ENCODE data around the gene MAP3K20. TPM values are rescaled to one million over a fixed set of nuclear protein-coding genes. Genes with fewer than 3 reads are reported as not detected.
"Not testable (repeated sequence)": the region's sequence is repeated elsewhere in the genome, so short reads cannot be mapped to it uniquely, and the experiment has no call there.

MAP3K20 gene
- total RNA-seq, 3 donors from 2014 or later: 8.8 to 238 (median 30.5) TPM

DNA sequence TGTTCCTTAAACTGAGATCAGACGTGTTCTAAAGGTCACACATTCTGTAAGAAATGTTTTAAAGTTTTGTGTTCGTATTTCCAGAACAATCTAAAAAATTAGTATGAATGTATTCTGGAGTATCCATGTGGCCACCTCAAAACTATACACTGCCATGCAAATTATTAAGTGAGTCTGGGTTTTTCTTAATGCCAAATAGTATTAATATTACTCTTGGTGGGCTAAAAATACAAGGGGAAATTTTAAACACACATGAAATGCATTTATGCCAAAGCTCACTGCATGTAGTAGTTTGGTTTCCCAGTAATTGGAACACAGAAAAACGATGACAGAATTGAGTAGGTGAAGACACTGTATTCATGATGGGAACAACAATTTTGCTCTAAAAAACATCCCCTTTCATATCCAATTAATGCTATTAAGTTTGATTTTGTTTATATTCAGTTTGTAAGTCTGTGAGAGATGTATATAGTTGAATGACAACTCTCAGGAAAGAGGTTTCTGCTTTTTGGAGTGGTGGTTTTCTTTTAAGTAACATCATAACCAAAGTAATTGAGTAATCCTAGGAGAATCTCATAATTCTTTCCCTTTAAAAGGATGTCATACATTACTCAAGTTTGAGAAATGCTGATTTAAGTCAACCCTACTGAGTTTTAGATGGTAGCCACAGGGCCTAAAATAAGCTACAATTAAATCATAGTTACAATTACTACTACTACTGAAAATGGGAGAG is 203.3 kb downstream of the MAP3K20 start:
- H3K4me1 ChIP-seq (ENCODE audit: low read depth): peaks cover 2% of the 10 kb centered on the region
- H3K36me3 ChIP-seq (ENCODE audit: low read depth): no peaks in the 10 kb centered on the region
- intact Hi-C loops (cut with DNase I, micrococcal nuclease): no loop called here
- TF ChIP-seq, protein P1, sequence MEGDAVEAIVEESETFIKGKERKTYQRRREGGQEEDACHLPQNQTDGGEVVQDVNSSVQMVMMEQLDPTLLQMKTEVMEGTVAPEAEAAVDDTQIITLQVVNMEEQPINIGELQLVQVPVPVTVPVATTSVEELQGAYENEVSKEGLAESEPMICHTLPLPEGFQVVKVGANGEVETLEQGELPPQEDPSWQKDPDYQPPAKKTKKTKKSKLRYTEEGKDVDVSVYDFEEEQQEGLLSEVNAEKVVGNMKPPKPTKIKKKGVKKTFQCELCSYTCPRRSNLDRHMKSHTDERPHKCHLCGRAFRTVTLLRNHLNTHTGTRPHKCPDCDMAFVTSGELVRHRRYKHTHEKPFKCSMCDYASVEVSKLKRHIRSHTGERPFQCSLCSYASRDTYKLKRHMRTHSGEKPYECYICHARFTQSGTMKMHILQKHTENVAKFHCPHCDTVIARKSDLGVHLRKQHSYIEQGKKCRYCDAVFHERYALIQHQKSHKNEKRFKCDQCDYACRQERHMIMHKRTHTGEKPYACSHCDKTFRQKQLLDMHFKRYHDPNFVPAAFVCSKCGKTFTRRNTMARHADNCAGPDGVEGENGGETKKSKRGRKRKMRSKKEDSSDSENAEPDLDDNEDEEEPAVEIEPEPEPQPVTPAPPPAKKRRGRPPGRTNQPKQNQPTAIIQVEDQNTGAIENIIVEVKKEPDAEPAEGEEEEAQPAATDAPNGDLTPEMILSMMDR (IDR thresholded peaks at IDR 0.05): no peak
- ATAC-seq: no peak
- H3K9me3 ChIP-seq: peaks cover 1% of the 10 kb centered on the region
- H3K4me3 ChIP-seq: no peak overlapping the region
- no peak for DNase-seq

DNA sequence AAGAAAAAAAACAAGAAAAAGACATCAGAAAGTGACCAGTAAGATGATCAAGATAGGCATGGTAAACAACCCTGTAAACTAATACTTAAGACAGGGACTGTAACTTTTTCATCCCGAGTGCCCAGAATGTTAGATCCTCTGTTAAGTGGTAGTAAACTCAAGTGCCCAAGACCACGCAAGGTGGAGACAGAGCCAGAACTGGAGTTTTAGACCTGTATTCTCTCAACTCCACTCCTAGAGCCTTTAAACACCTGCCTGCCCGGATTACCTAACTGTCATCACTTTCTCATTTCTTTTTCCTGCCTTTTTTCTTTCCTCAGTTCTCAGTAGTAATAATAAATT is 203.9 kb downstream of the MAP3K20 start:
- no peaks in the 10 kb centered on the region for H3K36me3 ChIP-seq (ENCODE audit: low read depth)
- no peaks in the 10 kb centered on the region for H3K9me3 ChIP-seq
- peaks cover 2% of the 10 kb centered on the region for H3K4me1 ChIP-seq (ENCODE audit: low read depth)
- no peak for DNase-seq
- ATAC-seq: no peak
- H3K4me3 ChIP-seq: no peak overlapping the region
- TF ChIP-seq, protein P1 (IDR thresholded peaks at IDR 0.05): no peak
- intact Hi-C loops (cut with DNase I, micrococcal nuclease): no loop called here

DNA sequence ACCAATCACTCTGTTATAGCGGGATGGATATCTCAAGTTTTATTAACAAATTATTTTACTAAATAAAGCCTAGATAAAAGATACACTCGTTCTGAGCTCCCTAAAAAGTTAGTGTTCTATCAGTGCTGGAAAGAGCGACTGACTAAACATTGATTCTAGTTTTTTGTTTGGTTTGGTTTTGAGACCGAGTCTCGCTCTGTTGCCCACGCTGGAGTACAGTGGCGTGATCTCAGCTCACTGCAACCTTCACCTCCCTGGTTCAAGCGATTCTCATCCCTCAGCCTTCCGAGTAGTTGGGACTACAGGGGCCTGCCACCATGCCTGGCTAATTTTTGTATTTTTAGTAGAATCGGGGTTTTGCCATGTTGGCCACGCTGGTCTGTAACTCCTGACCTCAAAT is 205.2 kb downstream of the MAP3K20 start:
- H3K4me1 ChIP-seq (ENCODE audit: low read depth): peaks cover 2% of the 10 kb centered on the region
- ATAC-seq (no peak), DNase-seq (no peak)
- no peaks in the 10 kb centered on the region for H3K36me3 ChIP-seq (ENCODE audit: low read depth)
- no peak overlapping the region for H3K4me3 ChIP-seq
- TF ChIP-seq, protein P1 (IDR thresholded peaks at IDR 0.05): no peak
- H3K9me3 ChIP-seq: no peaks in the 10 kb centered on the region
- intact Hi-C loops (cut with DNase I, micrococcal nuclease): no loop called here

DNA sequence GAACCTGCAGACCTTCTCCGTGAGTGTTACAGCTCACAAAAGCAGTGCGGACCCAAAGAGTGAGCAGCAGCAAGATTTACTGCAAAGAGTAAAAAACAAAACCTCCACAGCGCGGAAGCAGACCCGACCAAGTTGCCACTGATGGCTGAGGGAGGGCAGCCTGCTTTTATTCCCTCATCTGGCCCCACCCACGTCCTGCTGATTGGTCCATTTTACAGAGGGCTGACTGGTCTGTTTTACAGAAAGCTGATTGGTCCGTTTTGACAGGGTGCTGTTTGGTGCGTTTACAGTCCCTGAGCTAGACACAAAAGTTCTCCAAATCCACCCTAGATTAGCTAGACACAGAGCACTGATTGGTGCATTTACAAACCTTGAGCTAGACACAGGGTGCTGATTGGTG is 206.3 kb downstream of the MAP3K20 start:
- intact Hi-C loops (cut with DNase I, micrococcal nuclease); DNase-seq; H3K4me1 ChIP-seq (ENCODE audit: low read depth); ATAC-seq; H3K9me3 ChIP-seq; H3K36me3 ChIP-seq (ENCODE audit: low read depth); H3K4me3 ChIP-seq: not testable (repeated sequence)

DNA sequence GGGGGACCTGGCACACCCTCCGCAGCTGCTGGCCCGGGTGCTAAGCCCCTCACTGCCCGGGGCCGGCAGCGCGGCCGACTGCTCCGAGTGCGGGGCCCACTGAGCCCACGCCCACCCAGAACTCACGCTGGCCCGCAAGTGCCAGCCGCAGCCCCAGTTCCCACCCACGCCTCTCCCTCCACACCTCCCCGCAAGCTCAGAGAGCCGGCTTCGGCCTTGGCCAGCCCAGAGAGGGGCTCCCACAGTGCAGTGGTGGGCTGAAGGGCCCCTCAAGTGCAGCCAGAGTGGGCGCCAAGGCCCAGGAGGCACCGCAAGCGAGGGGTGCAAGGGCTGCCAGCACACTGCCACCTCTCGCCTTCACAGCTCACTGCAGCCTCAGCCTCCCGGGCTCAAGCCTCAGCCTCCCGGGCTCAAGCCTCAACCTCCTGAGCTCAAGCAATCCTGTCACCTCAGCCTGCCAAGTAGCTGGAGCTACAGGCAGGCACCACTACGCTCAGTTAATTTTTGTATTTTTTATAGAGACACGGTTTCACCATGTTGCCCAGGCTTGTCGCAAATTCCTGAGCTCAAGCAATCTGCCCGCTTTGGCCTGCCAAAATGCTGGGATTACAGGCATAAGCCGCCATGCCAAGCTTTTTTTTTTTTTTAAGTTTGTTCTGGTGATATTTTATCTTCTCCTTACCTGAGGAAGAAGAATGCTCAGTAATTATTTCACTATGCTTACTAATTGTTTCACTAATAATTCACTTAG is 207.3 kb downstream of the MAP3K20 start:
- intact Hi-C loops (cut with DNase I, micrococcal nuclease): no loop called here

More for the DNA sequence above, 207.3 kb downstream of the MAP3K20 start:
- TF ChIP-seq, protein P1 (IDR thresholded peaks at IDR 0.05): no peak
- H3K9me3 ChIP-seq: no peaks in the 10 kb centered on the region
- H3K4me1 ChIP-seq (ENCODE audit: low read depth): peaks cover 2% of the 10 kb centered on the region
- no peaks in the 10 kb centered on the region for H3K36me3 ChIP-seq (ENCODE audit: low read depth)
- no peak overlapping the region for H3K4me3 ChIP-seq
- ATAC-seq (no peak), DNase-seq (peak in 1 of 3 donors; percentile 48)
